HG03097 (cell line): ENCODE results near the gene TCTA.

Source experiments
- ATAC-seq: cut with Tn5 transposase; IDR thresholded peaks from one replicate; pipeline ENCODE4 v1.9.1; 2021; ENCODE audit not compliant: unreplicated experiment, low FRiP score

The TCTA gene

DNA sequence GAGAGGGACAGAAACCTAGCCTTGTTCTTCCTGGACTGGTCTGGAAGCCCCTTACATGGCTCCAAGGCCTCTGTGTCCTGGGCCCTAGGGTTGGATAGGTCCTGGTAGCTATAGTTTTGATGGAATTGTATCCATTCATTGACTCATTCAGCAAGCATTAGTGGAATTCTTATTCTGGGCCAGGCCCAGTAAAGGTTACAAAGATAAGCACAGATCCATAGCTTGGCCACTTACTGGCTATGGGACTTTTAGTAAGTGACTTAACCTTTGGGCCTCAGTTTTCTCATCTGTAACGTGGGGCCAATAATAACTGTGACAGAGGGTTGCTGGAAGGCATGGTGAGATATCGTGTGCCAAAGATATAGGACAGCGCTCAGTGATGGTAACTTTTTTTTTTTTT, 44.2 kb downstream of the TCTA start:
- no peak for ATAC-seq

- ATAC-seq: no peak
Measured at GRCh38 chr3:49460188-49460890, 48.1 kb downstream of the TCTA start.

DNA sequence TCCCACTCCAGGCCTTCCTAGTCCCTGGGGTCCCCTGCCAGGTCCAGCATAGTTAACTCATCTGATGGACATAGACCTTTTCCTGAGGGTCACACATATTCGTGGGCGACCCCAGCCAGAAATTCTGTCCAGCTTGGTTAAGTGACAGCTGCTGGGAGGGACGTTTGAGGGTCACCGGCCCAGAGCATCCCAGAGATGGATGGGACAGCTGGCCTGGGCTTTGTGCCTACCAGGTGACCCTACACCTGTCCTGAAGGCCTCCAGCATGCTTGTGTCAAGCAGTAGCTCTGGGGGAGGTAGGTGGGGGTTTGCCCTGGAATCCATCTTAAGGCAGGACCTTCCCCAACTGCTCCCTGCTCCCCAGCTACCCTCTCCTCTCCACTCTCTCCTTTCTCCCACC, 48.7 kb downstream of the TCTA start:
- no peak for ATAC-seq

DNA sequence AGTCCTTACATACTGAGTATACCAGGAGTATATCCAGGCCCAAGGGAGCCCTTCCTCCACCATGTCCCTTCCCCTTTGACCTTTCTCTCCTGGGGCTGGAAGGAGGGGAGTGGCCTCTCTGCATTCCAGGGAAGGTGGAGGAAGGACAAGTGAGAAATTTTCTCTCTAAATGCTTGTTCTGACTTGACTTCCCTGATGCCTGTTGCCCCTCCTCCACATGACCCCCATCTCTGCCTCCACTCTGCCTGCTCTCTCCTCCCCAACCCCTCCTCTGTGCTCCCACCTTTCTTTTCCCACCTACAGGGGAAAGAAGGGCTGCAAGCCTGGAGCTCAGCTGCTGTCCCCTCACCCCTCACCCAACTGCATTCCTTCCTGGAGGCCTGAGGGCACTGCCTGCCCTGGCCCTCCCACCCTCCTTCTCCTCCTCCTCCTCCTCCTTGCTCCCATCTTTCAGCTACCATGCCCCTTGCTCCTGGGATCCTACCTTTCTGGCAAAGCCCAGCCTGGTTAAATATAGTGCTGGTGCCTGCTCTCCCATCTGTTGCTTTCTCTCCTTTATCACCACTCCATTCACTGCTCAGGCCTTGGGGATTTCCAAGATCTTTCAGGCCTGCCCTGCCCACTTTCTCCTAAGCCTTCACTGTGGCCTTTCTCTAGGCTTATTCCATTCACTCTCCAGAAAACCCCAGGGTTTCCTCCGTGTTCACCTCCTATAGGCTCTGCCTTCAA, 49.4 kb downstream of the TCTA start:
- no peak for ATAC-seq

- ATAC-seq: no peak
Measured at GRCh38 chr3:49462222-49462621, 50.0 kb downstream of the TCTA start.

GRCh38 chr3:49465270-49466034, 53.2 kb downstream of the TCTA start:
- ATAC-seq: no peak
